Trophoblast cell (in vitro differentiated cells and primary cell): Measurements from ENCODE around the gene PARVB.

Experiments used
- DNase-seq, 2 donors: peaks; one replicate each; pipeline ENCODE4 v3.0.0-alpha.2; 2016
- H2AFZ ChIP-seq: 2 replicates; pipeline ENCODE4 v1.6.1; 2013; ENCODE audit warnings: low read length, moderate library complexity, mild to moderate bottlenecking; ENCODE audit not compliant: insufficient read depth, poor library complexity
- H2AK5ac ChIP-seq: 2 replicates; pipeline ENCODE4 v1.6.1; 2013; ENCODE audit warnings: mild to moderate bottlenecking, low read length
- H2BK120ac ChIP-seq: 2 replicates; pipeline ENCODE4 v1.6.1; 2013; ENCODE audit warnings: low read length, mild to moderate bottlenecking, moderate library complexity; ENCODE audit not compliant: insufficient read depth, poor library complexity
- H2BK12ac ChIP-seq: 2 replicates; pipeline ENCODE4 v1.6.1; 2013; ENCODE audit warnings: mild to moderate bottlenecking, low read length, moderate library complexity
- H2BK5ac ChIP-seq: 2 replicates; pipeline ENCODE4 v1.6.1; 2013; ENCODE audit warnings: low read length, low read depth, moderate library complexity, mild to moderate bottlenecking; ENCODE audit not compliant: poor library complexity
- H3K14ac ChIP-seq: 2 replicates; pipeline ENCODE4 v1.6.1; 2013; ENCODE audit warnings: mild to moderate bottlenecking, low read length
- H3K18ac ChIP-seq: 2 replicates; pipeline ENCODE4 v1.6.1; 2013; ENCODE audit warnings: mild to moderate bottlenecking, low read length
- H3K23ac ChIP-seq: 2 replicates; pipeline ENCODE4 v1.6.1; 2013; ENCODE audit warnings: low read length
- H3K27ac ChIP-seq: 2 replicates; pipeline ENCODE4 v1.5.1; 2013; ENCODE audit warnings: low read depth, mild to moderate bottlenecking, inconsistent platforms, low read length, moderate library complexity
- H3K27me3 ChIP-seq: 2 replicates; pipeline ENCODE4 v1.6.1; 2013; ENCODE audit warnings: inconsistent platforms, mild to moderate bottlenecking, low read length, moderate library complexity; ENCODE audit not compliant: insufficient read depth
- H3K36me3 ChIP-seq, 2 experiments: 1 replicate in 1 of 2; 2 replicates in 1 of 2; pipeline ENCODE4 v1.6.1; 2013; ENCODE audit warnings: low read length in 2 of 2, mild to moderate bottlenecking in 2 of 2, moderate library complexity in 1 of 2; ENCODE audit not compliant: insufficient read depth in 2 of 2, control insufficient read depth in 1 of 2
- H3K4ac ChIP-seq: 2 replicates; pipeline ENCODE4 v1.6.1; 2013; ENCODE audit warnings: low read depth, mild to moderate bottlenecking, low read length, moderate library complexity
- H3K4me1 ChIP-seq, 2 experiments: 1 replicate in 1 of 2; 2 replicates in 1 of 2; pipeline ENCODE4 v1.6.1; 2013; ENCODE audit warnings: low read length in 2 of 2, mild to moderate bottlenecking in 2 of 2, moderate library complexity in 1 of 2; ENCODE audit not compliant: insufficient read depth in 2 of 2, control insufficient read depth in 1 of 2
- H3K4me2 ChIP-seq: 2 replicates; pipeline ENCODE4 v1.6.1; 2013; ENCODE audit warnings: inconsistent platforms, mild to moderate bottlenecking, low read length, moderate library complexity
- H3K4me3 ChIP-seq: 2 replicates; pipeline ENCODE4 v1.5.1; 2013; ENCODE audit warnings: mild to moderate bottlenecking, low read depth, low read length, inconsistent platforms
- H3K79me1 ChIP-seq: one replicate; pipeline ENCODE4 v1.6.1; 2013; ENCODE audit warnings: low read length
- H3K79me2 ChIP-seq: 2 replicates; pipeline ENCODE4 v1.6.1; 2013; ENCODE audit warnings: low read length, mild to moderate bottlenecking; ENCODE audit not compliant: control insufficient read depth, insufficient read depth, poor library complexity
- H3K9ac ChIP-seq: 2 replicates; pipeline ENCODE4 v1.6.1; 2013; ENCODE audit warnings: mild to moderate bottlenecking, low read length
- H3K9me3 ChIP-seq: 2 replicates; pipeline ENCODE4 v1.6.1; 2013; ENCODE audit warnings: low read depth, mild to moderate bottlenecking, control low read depth, inconsistent platforms, low read length; ENCODE audit not compliant: insufficient read depth
- H4K12ac ChIP-seq: 2 replicates; pipeline ENCODE4 v1.6.1; 2013; ENCODE audit warnings: low read depth, mild to moderate bottlenecking, low read length, moderate library complexity
- H4K8ac ChIP-seq: 2 replicates; pipeline ENCODE4 v1.6.1; 2013; ENCODE audit warnings: low read depth, mild to moderate bottlenecking, low read length, moderate library complexity
- H4K91ac ChIP-seq: one replicate; pipeline ENCODE4 v1.6.1; 2013; ENCODE audit warnings: low read depth, mild to moderate bottlenecking, low read length, moderate library complexity
- WGBS: extraction: QIAGEN DNeasy Blood & Tissue Kit; methylation state at CpG from one replicate; pipeline ENCODE4 v1.1.7; 2013; ENCODE audit warnings: missing lambda C conversion rate; ENCODE audit not compliant: insufficient read length, insufficient coverage; ENCODE audit errors: extremely low coverage; 5-methylcytosine and 5-hydroxymethylcytosine counted together

PARVB gene

DNA sequence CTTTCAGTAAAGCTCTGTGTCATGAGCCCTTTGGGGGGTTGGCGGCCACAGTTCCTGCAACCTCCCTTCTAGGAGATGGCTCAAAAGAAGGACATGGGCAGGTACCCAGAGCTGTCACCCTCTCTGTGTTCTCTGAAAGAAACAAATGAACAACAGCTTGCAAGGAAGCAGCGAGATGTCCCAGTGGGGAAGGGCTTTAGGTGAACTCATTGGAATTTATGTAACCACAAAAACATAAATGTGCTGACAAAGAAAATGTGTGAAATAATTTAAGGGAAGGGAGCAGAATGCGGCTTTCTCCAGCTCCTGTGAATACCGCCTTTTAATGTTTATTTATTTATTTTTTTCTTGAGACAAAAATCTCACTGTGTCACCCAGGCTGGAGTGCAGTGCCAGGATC, 159.9 kb downstream of the PARVB start:
- H4K12ac ChIP-seq: no peak overlapping the region
- H3K4me1 ChIP-seq: no peaks in the 10 kb centered on the region
- peaks cover 7% of the 10 kb centered on the region for H3K9me3 ChIP-seq
- H3K14ac ChIP-seq: no peak overlapping the region
- DNase-seq: no peak
- H2BK120ac ChIP-seq: no peak overlapping the region
- no peak overlapping the region for H3K18ac ChIP-seq
- no CpG with 5 or more reads among the region's 4 CpGs for WGBS
- no peak overlapping the region for H2BK5ac ChIP-seq
- H4K91ac ChIP-seq: no peak overlapping the region
- H2AFZ ChIP-seq: no peak overlapping the region
- no peak overlapping the region for H4K8ac ChIP-seq
- H3K79me1 ChIP-seq: no peaks in the 10 kb centered on the region
- H3K4me2 ChIP-seq: no peak overlapping the region
- H3K27ac ChIP-seq: no peak overlapping the region
- no peaks in the 10 kb centered on the region for H3K36me3 ChIP-seq
- no peak overlapping the region for H2BK12ac ChIP-seq
- H3K4me3 ChIP-seq: no peak overlapping the region
- H3K4ac ChIP-seq: no peak overlapping the region
- H3K27me3 ChIP-seq: no peaks in the 10 kb centered on the region
- no peaks in the 10 kb centered on the region for H3K79me2 ChIP-seq
- no peak overlapping the region for H2AK5ac ChIP-seq
- no peak overlapping the region for H3K23ac ChIP-seq
- no peak overlapping the region for H3K9ac ChIP-seq

- H3K4me3 ChIP-seq: no peak overlapping the region
- H2BK5ac ChIP-seq: no peak overlapping the region
- H3K4me2 ChIP-seq: no peak overlapping the region
- H3K36me3 ChIP-seq: no peaks in the 10 kb centered on the region
- no peaks in the 10 kb centered on the region for H3K79me1 ChIP-seq
- H4K8ac ChIP-seq: no peak overlapping the region
- H3K23ac ChIP-seq: no peak overlapping the region
- no peak overlapping the region for H3K27ac ChIP-seq
- no peak overlapping the region for H2BK120ac ChIP-seq
- H3K4me1 ChIP-seq: no peaks in the 10 kb centered on the region
- H3K27me3 ChIP-seq: no peaks in the 10 kb centered on the region
- H3K79me2 ChIP-seq: no peaks in the 10 kb centered on the region
- H4K12ac ChIP-seq: no peak overlapping the region
- no peak overlapping the region for H2BK12ac ChIP-seq
- no peak overlapping the region for H3K9ac ChIP-seq
- no peak overlapping the region for H3K4ac ChIP-seq
- H2AFZ ChIP-seq: no peak overlapping the region
- H4K91ac ChIP-seq: no peak overlapping the region
- H3K18ac ChIP-seq: no peak overlapping the region
- H3K14ac ChIP-seq: no peak overlapping the region
- no peak overlapping the region for H2AK5ac ChIP-seq
- WGBS: no CpG with 5 or more reads among the region's 16 CpGs
- peaks cover 10% of the 10 kb centered on the region for H3K9me3 ChIP-seq
- no peak for DNase-seq
These were observed 161.4 kb downstream of the PARVB start for GRCh38 chr22:44185237-44186120.

- peaks cover 10% of the 10 kb centered on the region for H3K9me3 ChIP-seq
- no peak overlapping the region for H2BK12ac ChIP-seq
- no peak overlapping the region for H2BK120ac ChIP-seq
- H4K8ac ChIP-seq: no peak overlapping the region
- no peak overlapping the region for H3K4me2 ChIP-seq
- H4K12ac ChIP-seq: no peak overlapping the region
- H2AK5ac ChIP-seq: no peak overlapping the region
- H3K9ac ChIP-seq: no peak overlapping the region
- H3K4me1 ChIP-seq: no peaks in the 10 kb centered on the region
- no peak overlapping the region for H4K91ac ChIP-seq
- H3K23ac ChIP-seq: no peak overlapping the region
- no peaks in the 10 kb centered on the region for H3K27me3 ChIP-seq
- no peaks in the 10 kb centered on the region for H3K79me1 ChIP-seq
- no CpG with 5 or more reads among the region's 8 CpGs for WGBS
- H3K36me3 ChIP-seq: no peaks in the 10 kb centered on the region
- H2AFZ ChIP-seq: no peak overlapping the region
- no peak overlapping the region for H3K14ac ChIP-seq
- DNase-seq: no peak
- H3K18ac ChIP-seq: no peak overlapping the region
- no peaks in the 10 kb centered on the region for H3K79me2 ChIP-seq
- no peak overlapping the region for H3K4me3 ChIP-seq
- H3K4ac ChIP-seq: no peak overlapping the region
- H2BK5ac ChIP-seq: no peak overlapping the region
- H3K27ac ChIP-seq: no peak overlapping the region
These were observed 162.0 kb downstream of the PARVB start for GRCh38 chr22:44186121-44186510.

- Histone ChIP-seq H2AK5ac (no peak overlapping the region), H3K79me2 (no peaks in the 10 kb centered on the region), H3K4ac (no peak overlapping the region), H2BK5ac (no peak overlapping the region), H3K36me3 (no peaks in the 10 kb centered on the region), H3K27me3 (no peaks in the 10 kb centered on the region), H3K9me3 (peaks cover 10% of the 10 kb centered on the region), H3K23ac (no peak overlapping the region), H4K91ac (no peak overlapping the region), H4K12ac (no peak overlapping the region), H3K14ac (no peak overlapping the region), H3K27ac (no peak overlapping the region), H3K4me2 (no peak overlapping the region), H4K8ac (no peak overlapping the region), H2AFZ (no peak overlapping the region), H2BK120ac (no peak overlapping the region), H2BK12ac (no peak overlapping the region), H3K79me1 (no peaks in the 10 kb centered on the region), H3K4me3 (no peak overlapping the region), H3K18ac (no peak overlapping the region), H3K4me1 (no peaks in the 10 kb centered on the region), H3K9ac (no peak overlapping the region)
- peak in 1 of 2 donors; percentile 3 for DNase-seq
- WGBS: no CpG with 5 or more reads among the region's 4 CpGs
These were observed 162.6 kb downstream of the PARVB start for GRCh38 chr22:44186737-44187136.
